Tibial artery (tissue), 4 donors: ENCODE measurements around the gene CCBE1.

Experiments
- DNase-seq, 2 donors: peaks; one replicate each; pipeline ENCODE4 v3.0.0-alpha.2; 2019
- H3K27ac ChIP-seq, 2 donors: fragments of 200-600 bp; sonication (generic) in 1 of 2; 1 replicate in 1 of 2; 2 replicates in 1 of 2; pipeline ENCODE4 v1.5.1; 2018 to 2019; ENCODE audit warnings: mild to moderate bottlenecking in 1 of 2
- H3K27me3 ChIP-seq, 2 donors: fragments of 200-600 bp; sonication (generic) in 1 of 2; one replicate each; pipeline versions ENCODE4 v1.5.1 to v1.6.0; 2016 to 2019
- H3K36me3 ChIP-seq, 3 donors: fragments of 200-600 bp; sonication (generic) in 2 of 3; one replicate each; pipeline ENCODE4 v1.5.1; 2016 to 2019; ENCODE audit warnings: mild to moderate bottlenecking in 2 of 3
- H3K4me1 ChIP-seq, 4 donors: fragments of 200-600 bp; sonication (generic) in 2 of 4; 1 replicate in 3 of 4; 2 replicates in 1 of 4; pipeline ENCODE4 v1.5.1; 2016 to 2019
- H3K4me3 ChIP-seq, 2 donors: fragments of 200-600 bp; sonication (generic) in 1 of 2; 1 replicate in 1 of 2; 2 replicates in 1 of 2; pipeline ENCODE4 v1.5.1; 2018 to 2019; ENCODE audit warnings: mild to moderate bottlenecking in 2 of 2
- H3K9me3 ChIP-seq, 3 donors: fragments of 200-600 bp; sonication (generic) in 1 of 3; one replicate each; pipeline ENCODE4 v1.5.1; 2016 to 2019
- intact Hi-C: fragments of 100-400 bp; cut with DNase I; formaldehyde crosslinking; loops from one replicate; pipeline ENCODE4 v1.15.0; 2023; ENCODE audit warnings: low total_unique reads
- TF ChIP-seq, protein P1 (sequence below), 2 experiments: fragments of 200-600 bp in 1 of 2; fragments of 450-650 bp in 1 of 2; IDR thresholded peaks; one replicate each; pipeline ENCODE4 v1.5.1; 2017 to 2019; ENCODE audit warnings: antibody characterized with exemption in 2 of 2, mild to moderate bottlenecking in 1 of 2, moderate library complexity in 1 of 2

Gene CCBE1

GRCh38 chr18:59426855-59427254 lies 270.4 kb downstream of the CCBE1 start:
- intact Hi-C loops, result no loop called here

GRCh38 chr18:59423259-59423658 lies 274.0 kb downstream of the CCBE1 start:
- Histone ChIP-seq H3K4me3 (no peak overlapping the region), H3K27ac (no peak overlapping the region), H3K27me3 (peaks cover 0 to 14% of the 10 kb centered on the region in 2 donors), H3K36me3 (no peaks in the 10 kb centered on the region), H3K9me3 (no peaks in the 10 kb centered on the region), H3K4me1 (no peaks in the 10 kb centered on the region)
- TF ChIP-seq, protein P1, sequence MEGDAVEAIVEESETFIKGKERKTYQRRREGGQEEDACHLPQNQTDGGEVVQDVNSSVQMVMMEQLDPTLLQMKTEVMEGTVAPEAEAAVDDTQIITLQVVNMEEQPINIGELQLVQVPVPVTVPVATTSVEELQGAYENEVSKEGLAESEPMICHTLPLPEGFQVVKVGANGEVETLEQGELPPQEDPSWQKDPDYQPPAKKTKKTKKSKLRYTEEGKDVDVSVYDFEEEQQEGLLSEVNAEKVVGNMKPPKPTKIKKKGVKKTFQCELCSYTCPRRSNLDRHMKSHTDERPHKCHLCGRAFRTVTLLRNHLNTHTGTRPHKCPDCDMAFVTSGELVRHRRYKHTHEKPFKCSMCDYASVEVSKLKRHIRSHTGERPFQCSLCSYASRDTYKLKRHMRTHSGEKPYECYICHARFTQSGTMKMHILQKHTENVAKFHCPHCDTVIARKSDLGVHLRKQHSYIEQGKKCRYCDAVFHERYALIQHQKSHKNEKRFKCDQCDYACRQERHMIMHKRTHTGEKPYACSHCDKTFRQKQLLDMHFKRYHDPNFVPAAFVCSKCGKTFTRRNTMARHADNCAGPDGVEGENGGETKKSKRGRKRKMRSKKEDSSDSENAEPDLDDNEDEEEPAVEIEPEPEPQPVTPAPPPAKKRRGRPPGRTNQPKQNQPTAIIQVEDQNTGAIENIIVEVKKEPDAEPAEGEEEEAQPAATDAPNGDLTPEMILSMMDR (IDR thresholded peaks at IDR 0.05), result no peak
- DNase-seq, result no peak
- intact Hi-C loops, result no loop called here

More at GRCh38 chr18:59426855-59427254, 270.4 kb downstream of the CCBE1 start:
- Histone ChIP-seq H3K36me3 (no peaks in the 10 kb centered on the region), H3K4me1 (no peaks in the 10 kb centered on the region), H3K27ac (no peak overlapping the region), H3K9me3 (no peaks in the 10 kb centered on the region), H3K4me3 (no peak overlapping the region), H3K27me3 (peaks cover 0 to 2% of the 10 kb centered on the region in 2 donors)
- TF ChIP-seq, protein P1 (IDR thresholded peaks at IDR 0.05), result no peak
- DNase-seq, result no peak

GRCh38 chr18:59420244-59420643 lies 277.0 kb downstream of the CCBE1 start:
- no peak for DNase-seq
- Histone ChIP-seq H3K9me3 (no peaks in the 10 kb centered on the region), H3K4me3 (no peak overlapping the region), H3K27me3 (peaks cover 0 to 20% of the 10 kb centered on the region in 2 donors), H3K36me3 (no peaks in the 10 kb centered on the region), H3K27ac (no peak overlapping the region), H3K4me1 (no peaks in the 10 kb centered on the region)
- TF ChIP-seq, protein P1 (IDR thresholded peaks at IDR 0.05), result no peak
- intact Hi-C loops, result no loop called here

DNA sequence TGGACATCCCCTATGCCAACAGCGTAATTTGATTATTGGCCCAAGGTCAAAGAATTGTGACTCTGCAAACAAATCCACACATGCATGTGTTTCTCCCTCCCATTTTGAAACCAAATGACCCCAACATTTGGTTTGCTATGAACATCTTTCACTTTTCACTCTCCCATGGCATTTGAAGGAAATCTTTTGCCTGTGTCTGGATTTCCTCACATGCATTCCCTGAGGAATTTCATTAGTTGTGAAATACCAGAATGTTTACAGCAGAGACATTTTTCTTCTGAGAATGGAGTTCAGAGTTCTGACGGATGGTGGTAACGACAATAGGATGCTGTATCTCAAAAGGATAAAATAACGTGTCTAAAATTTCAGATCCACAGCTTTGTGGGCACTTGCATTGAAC lies 277.8 kb downstream of the CCBE1 start:
- no peak overlapping the region for H3K27ac ChIP-seq
- TF ChIP-seq, protein P1 (IDR thresholded peaks at IDR 0.05), result no peak
- DNase-seq, result no peak
- H3K27me3 ChIP-seq, result peaks cover 0 to 20% of the 10 kb centered on the region in 2 donors
- no peak overlapping the region for H3K4me3 ChIP-seq
- no peaks in the 10 kb centered on the region for H3K9me3 ChIP-seq
- H3K36me3 ChIP-seq, result no peaks in the 10 kb centered on the region
- intact Hi-C loops, result no loop called here
- no peaks in the 10 kb centered on the region for H3K4me1 ChIP-seq

DNA sequence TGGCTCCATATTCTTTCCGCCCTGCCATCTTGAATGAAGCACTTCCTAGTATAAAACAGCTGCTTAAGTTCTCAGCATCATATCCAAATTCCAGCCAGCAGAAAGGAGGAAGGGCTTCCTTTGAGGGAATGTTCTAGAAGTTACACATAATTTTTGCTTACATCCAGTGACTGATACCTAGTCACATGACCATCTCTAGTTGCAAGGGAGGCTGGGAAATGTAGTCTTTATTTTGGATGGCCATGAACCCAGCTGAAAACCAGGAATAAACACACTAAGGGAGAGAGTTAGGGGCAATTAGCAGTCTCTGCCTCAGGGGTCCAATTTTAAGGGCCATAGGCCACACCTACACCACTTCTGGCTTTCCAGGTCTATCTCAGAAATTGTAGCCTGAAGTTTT lies 280.4 kb downstream of the CCBE1 start:
- intact Hi-C loops, result no loop called here
- TF ChIP-seq, protein P1 (IDR thresholded peaks at IDR 0.05), result no peak
- H3K36me3 ChIP-seq, result no peaks in the 10 kb centered on the region
- H3K4me3 ChIP-seq, result no peak overlapping the region
- no peak for DNase-seq
- no peaks in the 10 kb centered on the region for H3K4me1 ChIP-seq
- H3K27me3 ChIP-seq, result peaks cover 0 to 18% of the 10 kb centered on the region in 2 donors
- no peak overlapping the region for H3K27ac ChIP-seq
- H3K9me3 ChIP-seq, result no peaks in the 10 kb centered on the region

DNA sequence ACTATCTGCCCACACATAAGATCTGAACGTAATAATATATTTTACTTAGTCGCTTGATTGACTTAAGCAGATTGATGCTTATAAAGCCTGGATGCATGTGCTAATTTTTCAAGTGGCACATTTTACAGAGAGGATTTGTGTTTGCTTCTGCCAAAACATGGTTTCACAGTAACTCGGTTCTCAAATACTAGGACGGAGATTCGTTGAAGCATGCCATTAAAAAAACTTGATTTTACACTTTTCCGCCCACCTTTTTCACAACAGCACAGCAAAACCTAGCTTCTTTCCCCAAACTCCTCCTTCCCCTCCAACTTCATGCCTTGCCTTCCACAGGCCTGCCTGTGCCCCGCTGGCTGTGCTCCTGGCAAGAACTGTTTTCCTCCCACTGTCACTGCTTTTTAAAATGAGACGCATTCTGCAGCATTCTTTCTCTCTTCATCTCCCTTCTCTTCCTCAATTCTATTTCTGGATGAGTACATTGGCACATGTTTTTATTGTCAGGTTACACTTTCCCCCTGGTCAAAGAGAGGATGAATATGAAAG lies 283.0 kb downstream of the CCBE1 start:
- H3K9me3 ChIP-seq, result no peaks in the 10 kb centered on the region
- DNase-seq, result no peak
- H3K36me3 ChIP-seq, result no peaks in the 10 kb centered on the region
- peaks cover 0 to 6% of the 10 kb centered on the region in 2 donors for H3K27me3 ChIP-seq
- intact Hi-C loops, result no loop called here
- TF ChIP-seq, protein P1 (IDR thresholded peaks at IDR 0.05), result no peak
- no peak overlapping the region for H3K27ac ChIP-seq
- no peaks in the 10 kb centered on the region for H3K4me1 ChIP-seq
- H3K4me3 ChIP-seq, result no peak overlapping the region
